Measurements from ENCODE around the gene IL13.

DNA sequence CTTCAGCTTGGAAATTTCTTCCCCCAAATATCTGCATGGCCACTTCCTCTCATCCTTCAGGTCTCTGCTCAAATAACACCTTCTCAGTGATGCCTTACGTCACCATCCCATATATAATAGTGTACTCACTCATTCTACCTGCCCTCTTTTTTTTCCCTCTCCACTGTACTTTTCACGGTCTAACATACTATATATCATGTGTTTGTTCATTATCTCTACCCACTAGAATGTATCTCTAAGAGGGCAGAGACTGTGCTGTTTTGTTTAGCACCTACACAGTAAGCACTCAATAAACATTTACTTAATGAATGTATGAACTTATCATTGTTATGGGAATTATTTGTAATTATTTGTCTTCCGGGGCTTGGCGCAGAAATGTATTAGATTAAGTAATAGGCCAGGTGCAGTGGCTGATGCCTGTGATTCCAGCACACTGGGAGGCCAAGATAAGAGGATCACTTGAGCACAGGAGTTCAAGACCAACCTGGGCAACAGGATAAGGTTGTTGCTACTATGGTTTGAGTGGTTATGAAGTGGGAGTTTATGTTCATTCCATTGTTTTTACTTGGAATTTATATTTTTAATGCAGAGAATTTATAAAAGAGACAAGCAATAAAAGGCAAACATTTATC lies 6.0 kb upstream of the IL13 start:
- TF ChIP-seq YY1 (IDR thresholded peaks at IDR 0.05; ENCODE audit: insufficient read depth, insufficient read length), result no peak
- TF ChIP-seq ZNF274 (IDR thresholded peaks at IDR 0.05; ENCODE audit: low read depth, low read length), result no peak
- no peak for TF ChIP-seq SUZ12 (IDR thresholded peaks at IDR 0.05; ENCODE audit: extremely low read depth, insufficient read depth, insufficient read length)
